PFSK-1 (cell line): ENCODE results near the gene ELF2.

Experiments
- POLR2AphosphoS5 ChIP-seq: IDR thresholded peaks from 2 replicates; pipeline ENCODE4 v1.6.1; 2012; ENCODE audit warnings: low read depth, mild to moderate bottlenecking, control low read depth, low read length, moderate library complexity
- SIN3A ChIP-seq: IDR thresholded peaks from 2 replicates; pipeline ENCODE4 v1.6.1; 2012; ENCODE audit warnings: mild to moderate bottlenecking, low read length, moderate library complexity, borderline replicate concordance; ENCODE audit not compliant: insufficient read depth
- TAF1 ChIP-seq: IDR thresholded peaks from 2 replicates; pipeline ENCODE4 v1.6.1; 2012; ENCODE audit warnings: low read length, control low read depth, borderline replicate concordance; ENCODE audit not compliant: insufficient read depth
- TF ChIP-seq, protein P1 (sequence below), 2 experiments: IDR thresholded peaks; 2 replicates each; pipeline versions ENCODE4 v1.6.1 to v1.8.0; 2011 to 2012; ENCODE audit warnings: low read depth in 2 of 2, low read length in 2 of 2, control low read depth in 1 of 2, inconsistent platforms in 1 of 2, mild to moderate bottlenecking in 1 of 2, moderate library complexity in 1 of 2; ENCODE audit not compliant: insufficient read depth in 1 of 2

DNA sequence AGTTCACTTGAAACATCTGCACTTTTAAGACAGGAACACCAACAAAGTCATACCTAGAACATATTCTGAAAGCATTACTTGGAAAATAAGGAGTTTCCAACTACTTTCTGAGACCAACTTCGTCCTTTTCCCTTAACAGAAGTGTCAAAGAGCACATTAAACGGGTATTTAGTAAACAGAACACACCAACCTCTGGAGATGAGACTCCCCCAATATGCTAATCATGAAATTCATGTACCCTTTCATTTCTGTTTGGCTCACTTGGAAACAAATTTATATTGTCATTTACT is 92.3 kb downstream of the ELF2 start:
- TF ChIP-seq POLR2AphosphoS5: no peak
- TF ChIP-seq, protein P1, sequence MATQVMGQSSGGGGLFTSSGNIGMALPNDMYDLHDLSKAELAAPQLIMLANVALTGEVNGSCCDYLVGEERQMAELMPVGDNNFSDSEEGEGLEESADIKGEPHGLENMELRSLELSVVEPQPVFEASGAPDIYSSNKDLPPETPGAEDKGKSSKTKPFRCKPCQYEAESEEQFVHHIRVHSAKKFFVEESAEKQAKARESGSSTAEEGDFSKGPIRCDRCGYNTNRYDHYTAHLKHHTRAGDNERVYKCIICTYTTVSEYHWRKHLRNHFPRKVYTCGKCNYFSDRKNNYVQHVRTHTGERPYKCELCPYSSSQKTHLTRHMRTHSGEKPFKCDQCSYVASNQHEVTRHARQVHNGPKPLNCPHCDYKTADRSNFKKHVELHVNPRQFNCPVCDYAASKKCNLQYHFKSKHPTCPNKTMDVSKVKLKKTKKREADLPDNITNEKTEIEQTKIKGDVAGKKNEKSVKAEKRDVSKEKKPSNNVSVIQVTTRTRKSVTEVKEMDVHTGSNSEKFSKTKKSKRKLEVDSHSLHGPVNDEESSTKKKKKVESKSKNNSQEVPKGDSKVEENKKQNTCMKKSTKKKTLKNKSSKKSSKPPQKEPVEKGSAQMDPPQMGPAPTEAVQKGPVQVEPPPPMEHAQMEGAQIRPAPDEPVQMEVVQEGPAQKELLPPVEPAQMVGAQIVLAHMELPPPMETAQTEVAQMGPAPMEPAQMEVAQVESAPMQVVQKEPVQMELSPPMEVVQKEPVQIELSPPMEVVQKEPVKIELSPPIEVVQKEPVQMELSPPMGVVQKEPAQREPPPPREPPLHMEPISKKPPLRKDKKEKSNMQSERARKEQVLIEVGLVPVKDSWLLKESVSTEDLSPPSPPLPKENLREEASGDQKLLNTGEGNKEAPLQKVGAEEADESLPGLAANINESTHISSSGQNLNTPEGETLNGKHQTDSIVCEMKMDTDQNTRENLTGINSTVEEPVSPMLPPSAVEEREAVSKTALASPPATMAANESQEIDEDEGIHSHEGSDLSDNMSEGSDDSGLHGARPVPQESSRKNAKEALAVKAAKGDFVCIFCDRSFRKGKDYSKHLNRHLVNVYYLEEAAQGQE (IDR thresholded peaks at IDR 0.05; ENCODE audit: insufficient read depth in 1 of 2, low read depth in 2 of 2, low read length in 2 of 2): no peak
- TF ChIP-seq TAF1: no peak
- no peak for TF ChIP-seq SIN3A
